Upper lobe of right lung (tissue), 1 donor: ENCODE results near the gene SORBS1. TPM values are rescaled to one million over a fixed set of nuclear protein-coding genes. Genes with fewer than 3 reads are reported as not detected.

ENCODE experiments used
- ATAC-seq: fragments of 200-7000 bp; cut with Tn5 transposase; one replicate; pipeline ENCODE4 v1.9.1; 2020; ENCODE audit warnings: mild to moderate bottlenecking, moderate library complexity
- DNase-seq: peaks from one replicate; pipeline ENCODE4 v3.0.0-alpha.2; 2020
- H3K27ac ChIP-seq: fragments of 200-600 bp; one replicate; pipeline ENCODE4 v1.8.0; 2022
- H3K27me3 ChIP-seq: fragments of 200-600 bp; one replicate; pipeline ENCODE4 v1.8.0; 2022; ENCODE audit warnings: mild to moderate bottlenecking
- H3K36me3 ChIP-seq: fragments of 200-600 bp; one replicate; pipeline ENCODE4 v1.8.0; 2022
- H3K4me1 ChIP-seq: fragments of 200-600 bp; one replicate; pipeline ENCODE4 v1.8.0; 2022
- H3K4me3 ChIP-seq: fragments of 200-600 bp; one replicate; pipeline ENCODE4 v1.8.0; 2022; ENCODE audit warnings: mild to moderate bottlenecking
- H3K9me3 ChIP-seq: fragments of 200-600 bp; one replicate; pipeline ENCODE4 v1.8.0; 2022
- CTCF ChIP-seq: fragments of 200-600 bp; IDR thresholded peaks from one replicate; pipeline ENCODE4 v1.8.0; 2022; ENCODE audit warnings: antibody characterized with exemption
- intact Hi-C: fragments of 100-400 bp; cut with DNase I; formaldehyde crosslinking; loops from one replicate; pipeline ENCODE4 v1.11.0; 2022
- total RNA-seq: library from RNA; stranded (reverse); fragmentation: NEBNext Ultra II Directional; extraction: Animal tissue kit (Norgen Biotek cat#: 25700); gene quantifications from one replicate; pipeline ENCODE4 v1.2.1, GENCODE V29; 2021
- donor health status: DM: no; HTN: yes; CAD: no; lungs with severe emphysema.

The SORBS1 gene
- total RNA-seq, 1 donor from 2014 or later = 50.7 TPM

DNA sequence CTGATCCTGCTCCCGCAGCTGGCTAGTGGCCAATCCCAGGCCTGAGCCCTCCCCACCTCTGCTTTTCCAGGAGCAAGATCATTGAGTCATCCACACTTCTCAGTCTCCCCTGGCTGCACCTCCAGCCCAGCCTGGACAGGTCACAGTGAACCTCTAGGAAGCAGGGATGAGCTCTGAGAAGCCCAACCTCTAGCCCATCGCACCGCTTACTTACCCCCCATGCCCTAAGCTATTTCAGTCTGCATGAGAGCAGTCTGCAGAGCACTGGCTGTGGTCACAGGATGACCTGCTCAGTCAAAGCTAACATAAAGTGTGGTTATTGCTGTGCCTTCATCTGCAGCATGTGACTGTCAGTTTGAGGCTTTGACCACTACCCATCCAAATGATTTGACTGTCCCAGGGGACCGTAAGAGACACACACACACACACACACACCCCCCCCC, 129.2 kb downstream of the SORBS1 start:
- Histone ChIP-seq H3K4me3 (no peak overlapping the region), H3K27me3 (no peaks in the 10 kb centered on the region), H3K9me3 (no peaks in the 10 kb centered on the region), H3K27ac (no peak overlapping the region), H3K4me1 (peaks cover 14% of the 10 kb centered on the region), H3K36me3 (no peaks in the 10 kb centered on the region)
- no peak for ATAC-seq
- intact Hi-C loops = loop anchor here (5.0 kb wide), 1 partner anchor 165 kb away; no protein-coding TSS in a partner anchor
- TF ChIP-seq CTCF = no peak
- no peak for DNase-seq

GRCh38 chr10:95430231-95430951, 130.8 kb downstream of the SORBS1 start:
- Histone ChIP-seq H3K36me3 (no peaks in the 10 kb centered on the region), H3K9me3 (no peaks in the 10 kb centered on the region), H3K27me3 (no peaks in the 10 kb centered on the region), H3K4me1 (peaks cover 14% of the 10 kb centered on the region), H3K27ac (no peak overlapping the region), H3K4me3 (no peak overlapping the region)
- DNase-seq = no peak
- peak; percentile 93 for ATAC-seq
- peak; percentile 98 for TF ChIP-seq CTCF
- intact Hi-C loops = loop anchor here (5.0 kb wide), 1 partner anchor 167 kb away; no protein-coding TSS in a partner anchor

DNA sequence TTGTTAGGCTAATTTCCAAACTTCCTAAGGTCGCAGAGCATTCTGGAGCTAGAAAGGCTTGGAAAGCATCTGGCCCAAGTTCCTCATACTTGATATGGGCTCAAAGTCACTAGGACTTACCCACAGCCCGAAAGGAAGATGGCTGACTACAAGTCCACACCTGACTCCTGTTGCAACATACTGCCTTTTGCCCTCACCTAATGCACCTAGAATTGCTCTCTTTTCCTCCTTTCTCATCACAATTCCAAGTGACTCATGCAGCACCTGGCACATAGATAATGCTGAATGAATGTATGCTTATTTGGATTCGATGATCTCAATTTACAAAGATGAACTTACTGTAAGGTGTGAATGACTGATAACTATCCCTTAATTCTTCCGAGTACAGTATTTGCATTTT, 131.5 kb downstream of the SORBS1 start:
- Histone ChIP-seq H3K4me1 (peaks cover 7% of the 10 kb centered on the region), H3K27ac (no peak overlapping the region)
- intact Hi-C loops = loop anchor here (5.0 kb wide), 1 partner anchor 168 kb away; no protein-coding TSS in a partner anchor

GRCh38 chr10:95428701-95429100, 132.5 kb downstream of the SORBS1 start:
- Histone ChIP-seq H3K36me3 (no peaks in the 10 kb centered on the region), H3K9me3 (no peaks in the 10 kb centered on the region), H3K27me3 (no peaks in the 10 kb centered on the region), H3K4me1 (peaks cover 7% of the 10 kb centered on the region), H3K4me3 (no peak overlapping the region), H3K27ac (no peak overlapping the region)
- TF ChIP-seq CTCF = no peak
- ATAC-seq = no peak
- intact Hi-C loops = no loop called here
- DNase-seq = no peak

More for the DNA sequence above, 131.5 kb downstream of the SORBS1 start:
- Histone ChIP-seq H3K27me3 (no peaks in the 10 kb centered on the region), H3K9me3 (no peaks in the 10 kb centered on the region), H3K4me3 (no peak overlapping the region), H3K36me3 (no peaks in the 10 kb centered on the region)
- no peak for TF ChIP-seq CTCF
- no peak for DNase-seq
- ATAC-seq = no peak

DNA sequence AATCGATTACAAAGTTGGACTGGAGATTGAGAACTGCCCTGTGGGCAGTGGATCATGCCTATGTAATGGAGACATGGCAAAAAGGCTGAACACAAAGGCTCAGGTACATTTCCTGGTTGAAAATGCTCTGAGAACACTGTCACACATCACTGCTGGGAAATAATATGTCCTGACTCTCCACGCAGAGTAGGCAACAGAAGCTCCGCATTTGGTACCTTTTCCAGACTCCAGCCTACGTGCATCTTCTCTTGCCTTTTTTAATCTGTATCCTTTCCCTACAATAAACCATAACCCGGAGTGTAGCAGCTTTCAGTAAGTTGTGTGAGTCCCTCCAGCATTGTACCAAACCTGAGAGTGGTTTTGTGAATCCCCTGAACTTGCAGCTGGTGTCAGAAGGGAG, 134.7 kb downstream of the SORBS1 start:
- H3K27me3 ChIP-seq = no peaks in the 10 kb centered on the region
- peaks cover 7% of the 10 kb centered on the region for H3K4me1 ChIP-seq
- H3K27ac ChIP-seq = no peak overlapping the region
- no peak for DNase-seq
- no peak overlapping the region for H3K4me3 ChIP-seq
- intact Hi-C loops = no loop called here
- H3K9me3 ChIP-seq = no peaks in the 10 kb centered on the region
- TF ChIP-seq CTCF = no peak
- ATAC-seq = no peak
- peaks cover 4% of the 10 kb centered on the region for H3K36me3 ChIP-seq
